ENCODE data around the gene ALDH1L2.

ALDH1L2 gene

DNA sequence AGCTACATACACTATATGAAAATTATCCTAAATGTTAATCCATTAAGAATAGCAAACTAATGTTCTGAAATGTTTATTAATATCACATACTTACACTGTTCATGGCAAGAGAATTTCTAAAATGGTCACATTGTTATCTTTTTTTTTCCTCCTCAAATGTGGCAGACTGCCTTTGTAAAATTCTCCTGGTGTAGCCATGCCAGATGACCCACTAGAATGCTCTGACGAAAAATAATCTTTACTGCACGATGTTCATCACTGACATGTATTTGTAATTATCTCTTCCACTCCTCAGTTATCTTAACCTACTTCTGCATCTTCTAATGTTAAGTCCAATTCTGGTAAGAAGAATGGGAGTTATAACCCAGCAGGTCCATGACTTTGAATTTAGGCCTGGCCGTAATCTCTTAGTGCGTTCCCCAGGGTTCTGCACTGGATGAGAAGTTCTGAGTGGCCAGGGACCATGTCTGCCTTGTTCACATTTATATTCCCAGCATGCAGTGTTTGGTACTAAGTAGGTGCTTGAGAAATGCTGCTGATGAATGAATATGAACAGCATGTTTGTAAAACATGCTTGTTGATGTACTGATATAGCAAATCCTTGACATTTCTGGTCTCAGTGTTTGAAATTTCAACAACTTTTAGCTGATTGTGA lies 51.4 kb downstream of the ALDH1L2 start:
- no peaks in the 10 kb centered on the region for H3K27me3 Mint-ChIP-seq
- DNase-seq (no peak), ATAC-seq (no peak)
- H3K27ac Mint-ChIP-seq = no peak overlapping the region
- H3K4me1 Mint-ChIP-seq = peaks cover 48% of the 10 kb centered on the region
- H3K9me3 Mint-ChIP-seq = no peaks in the 10 kb centered on the region
- H3K36me3 Mint-ChIP-seq (ENCODE audit: low read depth) = peaks cover 5% of the 10 kb centered on the region
- no peak overlapping the region for H3K4me3 Mint-ChIP-seq

DNA sequence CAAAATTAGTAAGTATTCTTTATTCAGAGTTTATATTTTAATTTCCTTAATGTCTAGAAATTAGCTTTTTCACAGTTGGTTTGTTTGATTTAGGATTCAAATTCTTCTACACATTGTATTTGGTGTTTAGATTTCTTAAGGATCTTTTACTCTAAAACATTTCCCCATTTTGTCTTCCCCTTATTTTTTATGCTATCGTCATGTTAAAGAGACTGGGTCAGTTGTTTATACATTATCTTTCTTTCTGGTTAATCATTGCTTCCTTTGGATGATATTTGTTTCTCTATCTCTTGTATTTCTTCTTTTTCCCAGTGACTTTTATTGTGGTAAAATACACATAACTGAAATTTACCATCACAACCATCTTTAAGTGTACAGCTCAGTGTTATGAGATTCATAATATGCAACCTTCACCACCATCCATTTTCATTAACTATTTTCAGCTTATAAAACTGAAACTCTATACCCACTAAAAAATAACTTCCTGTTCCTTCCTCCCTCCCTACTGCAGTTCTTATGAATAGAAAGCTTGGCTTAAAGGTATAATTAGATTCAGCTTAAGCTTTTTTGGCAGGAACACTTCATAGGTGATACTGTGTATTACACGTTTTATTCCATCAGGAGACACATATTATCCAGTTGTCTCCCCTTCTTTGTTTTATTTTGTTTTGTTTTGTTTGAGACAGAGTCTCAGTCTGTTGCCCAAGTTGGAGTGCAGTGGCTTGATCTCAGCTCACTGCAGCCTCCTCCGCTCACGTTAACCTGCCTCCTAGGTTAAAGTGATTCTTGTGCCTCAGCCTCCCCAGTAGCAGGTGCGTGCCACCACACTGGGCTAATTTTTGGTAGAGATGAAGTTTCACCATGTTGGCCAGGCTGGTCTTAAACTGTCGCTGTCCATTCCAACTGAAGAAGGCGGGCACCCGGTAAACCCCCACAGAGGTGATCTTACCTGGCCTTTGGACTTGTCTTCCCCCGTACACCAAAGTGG lies 53.1 kb downstream of the ALDH1L2 start:
- Mint-ChIP-seq H3K4me3 (no peak overlapping the region), H3K4me1 (peaks cover 35% of the 10 kb centered on the region), H3K9me3 (no peaks in the 10 kb centered on the region), H3K36me3 (ENCODE audit: low read depth) (peaks cover 8% of the 10 kb centered on the region), H3K27ac (peak overlapping the region; percentile 13), H3K27me3 (no peaks in the 10 kb centered on the region)
- DNase-seq (no peak), ATAC-seq (peak; percentile 47)

GRCh38 chr12:105026411-105026810 lies 57.8 kb downstream of the ALDH1L2 start:
- no peak overlapping the region for H3K27ac Mint-ChIP-seq
- no peak overlapping the region for H3K4me3 Mint-ChIP-seq
- no peaks in the 10 kb centered on the region for H3K27me3 Mint-ChIP-seq
- peaks cover 3% of the 10 kb centered on the region for H3K36me3 Mint-ChIP-seq (ENCODE audit: low read depth)
- H3K4me1 Mint-ChIP-seq = peaks cover 7% of the 10 kb centered on the region
- no peaks in the 10 kb centered on the region for H3K9me3 Mint-ChIP-seq
- DNase-seq (no peak), ATAC-seq (no peak)

GRCh38 chr12:105025890-105026289 lies 58.4 kb downstream of the ALDH1L2 start:
- Mint-ChIP-seq H3K27ac (no peak overlapping the region), H3K36me3 (ENCODE audit: low read depth) (peaks cover 3% of the 10 kb centered on the region), H3K4me3 (no peak overlapping the region), H3K4me1 (peaks cover 2% of the 10 kb centered on the region), H3K9me3 (no peaks in the 10 kb centered on the region), H3K27me3 (no peaks in the 10 kb centered on the region)
- no peak for DNase-seq
- ATAC-seq = no peak

GRCh38 chr12:105024928-105025327 lies 59.3 kb downstream of the ALDH1L2 start:
- H3K4me1 Mint-ChIP-seq = no peaks in the 10 kb centered on the region
- no peak for ATAC-seq
- no peaks in the 10 kb centered on the region for H3K9me3 Mint-ChIP-seq
- no peak for DNase-seq
- H3K4me3 Mint-ChIP-seq = no peak overlapping the region
- no peak overlapping the region for H3K27ac Mint-ChIP-seq
- H3K36me3 Mint-ChIP-seq (ENCODE audit: low read depth) = peaks cover 3% of the 10 kb centered on the region
- H3K27me3 Mint-ChIP-seq = no peaks in the 10 kb centered on the region

- Mint-ChIP-seq H3K4me3 (no peak overlapping the region), H3K9me3 (no peaks in the 10 kb centered on the region), H3K27me3 (no peaks in the 10 kb centered on the region), H3K4me1 (no peaks in the 10 kb centered on the region), H3K36me3 (ENCODE audit: low read depth) (peaks cover 11% of the 10 kb centered on the region), H3K27ac (no peak overlapping the region)
- ATAC-seq (no peak), DNase-seq (no peak)
Measured at GRCh38 chr12:105020241-105020962, 63.9 kb downstream of the ALDH1L2 start.

DNA sequence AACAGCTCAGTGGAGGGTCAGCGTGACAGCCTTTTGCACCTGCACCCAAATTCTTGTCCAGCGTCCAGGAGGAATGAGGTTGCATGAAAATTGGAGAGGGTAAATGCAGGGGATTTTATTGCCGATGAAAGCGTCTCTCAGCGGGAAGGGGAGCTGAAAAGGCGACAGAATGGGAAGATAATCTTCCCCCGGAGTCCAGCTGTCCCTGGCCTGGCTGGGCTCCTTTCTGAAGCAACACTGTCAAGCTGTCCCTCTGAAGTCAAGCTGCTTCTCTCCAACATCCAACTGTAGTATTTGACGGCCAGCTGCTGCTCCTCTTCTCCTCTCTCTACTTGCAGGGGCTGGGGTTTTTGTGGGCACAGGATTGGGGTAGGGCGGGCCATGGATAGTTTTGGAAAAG lies 65.5 kb downstream of the ALDH1L2 start:
- ATAC-seq = no peak
- Mint-ChIP-seq H3K36me3 (ENCODE audit: low read depth) (peaks cover 21% of the 10 kb centered on the region), H3K27ac (no peak overlapping the region), H3K4me3 (no peak overlapping the region), H3K9me3 (no peaks in the 10 kb centered on the region), H3K27me3 (no peaks in the 10 kb centered on the region), H3K4me1 (no peaks in the 10 kb centered on the region)
- no peak for DNase-seq

GRCh38 chr12:105018012-105018411 lies 66.2 kb downstream of the ALDH1L2 start:
- no peak overlapping the region for H3K4me3 Mint-ChIP-seq
- H3K4me1 Mint-ChIP-seq = no peaks in the 10 kb centered on the region
- ATAC-seq = no peak
- no peak for DNase-seq
- H3K36me3 Mint-ChIP-seq (ENCODE audit: low read depth) = peaks cover 24% of the 10 kb centered on the region
- H3K27ac Mint-ChIP-seq = no peak overlapping the region
- no peaks in the 10 kb centered on the region for H3K27me3 Mint-ChIP-seq
- H3K9me3 Mint-ChIP-seq = no peaks in the 10 kb centered on the region

GRCh38 chr12:105015543-105015942 lies 68.7 kb downstream of the ALDH1L2 start:
- ATAC-seq = no peak
- Mint-ChIP-seq H3K4me1 (no peaks in the 10 kb centered on the region), H3K27me3 (no peaks in the 10 kb centered on the region), H3K4me3 (no peak overlapping the region), H3K27ac (no peak overlapping the region), H3K9me3 (peaks cover 4% of the 10 kb centered on the region), H3K36me3 (ENCODE audit: low read depth) (peaks cover 46% of the 10 kb centered on the region)
- DNase-seq = no peak

GRCh38 chr12:105014603-105015002 lies 69.7 kb downstream of the ALDH1L2 start:
- H3K36me3 Mint-ChIP-seq (ENCODE audit: low read depth) = peaks cover 56% of the 10 kb centered on the region
- no peak overlapping the region for H3K27ac Mint-ChIP-seq
- no peaks in the 10 kb centered on the region for H3K27me3 Mint-ChIP-seq

GRCh38 chr12:105013892-105014291 lies 70.4 kb downstream of the ALDH1L2 start:
- H3K27me3 Mint-ChIP-seq = no peaks in the 10 kb centered on the region
- ATAC-seq = no peak
- no peak overlapping the region for H3K4me3 Mint-ChIP-seq
- peaks cover 12% of the 10 kb centered on the region for H3K9me3 Mint-ChIP-seq
- H3K4me1 Mint-ChIP-seq = no peaks in the 10 kb centered on the region
- DNase-seq = no peak
- peaks cover 63% of the 10 kb centered on the region for H3K36me3 Mint-ChIP-seq (ENCODE audit: low read depth)
- no peak overlapping the region for H3K27ac Mint-ChIP-seq

More at GRCh38 chr12:105014603-105015002, 69.7 kb downstream of the ALDH1L2 start:
- DNase-seq (no peak), ATAC-seq (no peak)
- H3K4me1 Mint-ChIP-seq = no peaks in the 10 kb centered on the region
- H3K9me3 Mint-ChIP-seq = peaks cover 12% of the 10 kb centered on the region
- H3K4me3 Mint-ChIP-seq = no peak overlapping the region

DNA sequence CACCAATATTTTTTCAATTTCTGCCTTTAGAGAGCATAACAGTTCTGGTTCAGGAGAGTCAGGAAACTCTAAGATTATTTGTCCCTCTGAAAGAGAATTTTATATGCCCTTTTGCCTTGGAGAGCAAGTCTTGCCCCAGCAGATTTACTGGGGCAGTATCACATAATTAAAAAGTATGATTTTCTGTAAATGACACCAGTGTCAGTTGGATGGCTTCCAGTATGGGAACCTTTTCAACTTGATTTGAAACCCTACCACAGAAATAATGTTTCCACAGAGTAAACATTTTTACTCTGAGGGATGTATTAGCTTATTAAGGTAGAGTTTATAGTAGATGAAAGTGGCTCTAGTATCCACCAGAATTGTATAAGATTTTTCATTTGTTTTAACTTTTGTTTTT lies 82.8 kb downstream of the ALDH1L2 start:
- no peaks in the 10 kb centered on the region for H3K9me3 Mint-ChIP-seq
- H3K4me3 Mint-ChIP-seq = no peak overlapping the region
- ATAC-seq (no peak), DNase-seq (no peak)
- H3K4me1 Mint-ChIP-seq = peaks cover 2% of the 10 kb centered on the region
- H3K27ac Mint-ChIP-seq = no peak overlapping the region
- peaks cover 77% of the 10 kb centered on the region for H3K36me3 Mint-ChIP-seq (ENCODE audit: low read depth)
- H3K27me3 Mint-ChIP-seq = no peaks in the 10 kb centered on the region

GRCh38 chr12:104999347-104999685 lies 84.9 kb downstream of the ALDH1L2 start:
- Mint-ChIP-seq H3K36me3 (ENCODE audit: low read depth) (peaks cover 79% of the 10 kb centered on the region), H3K27ac (no peak overlapping the region), H3K9me3 (no peaks in the 10 kb centered on the region), H3K27me3 (no peaks in the 10 kb centered on the region), H3K4me1 (peaks cover 2% of the 10 kb centered on the region), H3K4me3 (no peak overlapping the region)
- ATAC-seq = no peak
- no peak for DNase-seq

DNA sequence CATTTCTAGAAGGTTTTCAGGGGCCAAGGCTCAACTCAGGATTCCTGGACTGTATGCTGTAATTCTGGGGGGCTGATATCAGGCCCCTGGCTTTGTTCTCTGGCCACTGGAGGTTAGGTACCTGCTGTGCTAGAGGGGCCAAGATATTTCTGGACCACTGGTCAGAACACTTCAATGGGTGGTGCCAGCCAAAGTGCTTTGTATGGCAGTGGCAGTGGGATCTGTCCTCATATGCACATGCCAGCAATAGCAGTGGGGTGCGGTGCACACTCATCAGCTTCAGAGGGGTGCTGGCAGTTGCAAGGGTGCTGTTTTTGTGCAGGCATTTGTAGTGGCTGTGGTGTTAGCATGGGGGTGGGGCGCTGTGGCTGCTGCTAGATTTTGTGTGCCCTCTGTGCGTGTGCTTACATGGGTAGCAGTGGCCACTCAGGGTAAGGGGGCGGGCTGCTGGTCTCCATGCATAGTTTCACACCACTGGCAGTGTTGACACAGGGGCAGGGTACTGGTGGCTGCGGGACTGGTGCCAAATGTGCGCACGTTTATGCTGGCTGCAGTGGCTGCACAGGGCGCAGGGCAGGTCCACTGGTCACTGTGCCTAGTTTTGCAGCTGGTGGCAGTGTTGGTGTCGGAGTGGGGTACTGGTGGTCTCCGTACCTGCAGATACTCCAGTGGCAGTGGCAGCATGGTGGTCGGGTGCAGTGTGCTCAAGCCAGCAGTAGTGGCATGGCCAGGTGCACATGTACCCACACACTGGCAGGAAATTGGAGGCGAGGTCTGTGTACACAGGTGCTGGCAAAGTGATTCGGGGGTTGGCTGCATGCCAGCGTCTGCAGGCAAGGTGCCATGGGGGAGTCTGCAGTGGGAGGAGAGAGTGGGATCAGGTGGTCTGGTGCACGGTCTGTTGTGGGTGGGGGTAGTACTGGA lies 85.6 kb downstream of the ALDH1L2 start:
- DNase-seq = no peak
- Mint-ChIP-seq H3K27ac (no peak overlapping the region), H3K4me3 (no peak overlapping the region), H3K36me3 (ENCODE audit: low read depth) (peaks cover 74% of the 10 kb centered on the region), H3K4me1 (peaks cover 2% of the 10 kb centered on the region), H3K27me3 (no peaks in the 10 kb centered on the region), H3K9me3 (no peaks in the 10 kb centered on the region)
- no peak for ATAC-seq

Data from activated naive CD8-positive, alpha-beta T cell treated with anti-CD3 and anti-CD28 coated beads, Interleukin-2, amount 50 U/mL, for 24 hours (primary cell).